Nephron progenitor cell (in vitro differentiated cells): ENCODE results near the gene IDUA.

Experiments
- DNase-seq: peaks from one replicate; pipeline ENCODE4 v3.0.0; 2021
- H3K27ac Mint-ChIP-seq: 2 replicates; pipeline ENCODE4 v1.8.0; 2021; ENCODE audit warnings: mild to moderate bottlenecking, moderate library complexity, mixed read lengths
- H3K27me3 Mint-ChIP-seq: 2 replicates; pipeline ENCODE4 v1.8.0; 2021; ENCODE audit warnings: mild to moderate bottlenecking, low read depth, mixed read lengths; ENCODE audit not compliant: poor library complexity
- H3K36me3 Mint-ChIP-seq: 2 replicates; pipeline ENCODE4 v1.8.0; 2021; ENCODE audit warnings: low read depth, mixed read lengths
- H3K4me1 Mint-ChIP-seq: 2 replicates; pipeline ENCODE4 v1.8.0; 2021; ENCODE audit warnings: mixed read lengths
- H3K4me3 Mint-ChIP-seq: 2 replicates; pipeline ENCODE4 v1.8.0; 2021; ENCODE audit warnings: mild to moderate bottlenecking, moderate library complexity, mixed read lengths
- H3K9me3 Mint-ChIP-seq: 2 replicates; pipeline ENCODE4 v1.8.0; 2021; ENCODE audit warnings: mild to moderate bottlenecking, moderate library complexity, mixed read lengths
- TF ChIP-seq, protein P1 (sequence below): fragments of 200-600 bp; sonication (generic); IDR thresholded peaks from 2 replicates; pipeline ENCODE4 v1.5.0; 2021; ENCODE audit warnings: antibody characterized with exemption

IDUA gene

DNA sequence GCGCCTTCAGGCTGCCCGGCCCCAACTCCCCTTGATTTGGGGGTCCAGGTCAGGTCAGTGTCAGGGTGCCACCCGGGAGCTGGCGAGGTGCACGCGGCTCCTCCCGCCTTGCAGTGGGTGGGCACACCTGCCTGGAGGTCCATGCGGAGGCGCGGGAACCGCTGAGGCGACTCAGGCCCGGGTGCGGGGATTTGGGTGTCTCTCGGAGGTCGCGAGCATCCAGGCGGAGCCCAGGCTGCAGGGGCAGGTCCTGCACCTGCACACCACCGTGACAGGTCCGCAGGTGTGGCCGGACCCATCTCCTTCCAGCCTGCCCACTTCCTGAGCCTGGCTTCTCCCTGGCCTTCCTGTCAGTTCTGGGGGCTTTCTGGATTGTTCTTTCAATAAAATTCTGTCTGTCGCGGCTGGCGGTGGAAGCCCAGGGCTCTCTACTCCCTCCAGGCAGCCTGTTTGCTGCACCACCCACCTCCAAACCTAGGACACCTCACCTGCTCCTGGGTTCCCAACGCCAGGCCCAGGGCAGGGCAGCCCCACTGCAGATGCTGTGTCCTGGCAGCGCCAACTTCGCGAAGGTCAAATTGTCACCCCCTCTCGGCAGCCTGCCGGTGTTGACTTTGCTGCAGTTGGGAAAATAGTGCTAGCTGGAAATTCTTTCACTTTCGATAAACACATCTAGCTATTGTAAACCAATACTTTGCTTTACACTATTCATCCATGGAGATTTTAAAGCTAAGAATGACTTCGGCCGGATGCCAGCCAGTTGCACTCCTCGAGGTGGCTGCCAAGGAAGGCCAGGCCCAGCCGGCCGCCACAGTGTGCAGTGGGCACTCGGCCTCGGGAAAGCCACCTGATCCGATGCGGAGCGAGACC, 60.5 kb downstream of the IDUA start:
- TF ChIP-seq, protein P1, sequence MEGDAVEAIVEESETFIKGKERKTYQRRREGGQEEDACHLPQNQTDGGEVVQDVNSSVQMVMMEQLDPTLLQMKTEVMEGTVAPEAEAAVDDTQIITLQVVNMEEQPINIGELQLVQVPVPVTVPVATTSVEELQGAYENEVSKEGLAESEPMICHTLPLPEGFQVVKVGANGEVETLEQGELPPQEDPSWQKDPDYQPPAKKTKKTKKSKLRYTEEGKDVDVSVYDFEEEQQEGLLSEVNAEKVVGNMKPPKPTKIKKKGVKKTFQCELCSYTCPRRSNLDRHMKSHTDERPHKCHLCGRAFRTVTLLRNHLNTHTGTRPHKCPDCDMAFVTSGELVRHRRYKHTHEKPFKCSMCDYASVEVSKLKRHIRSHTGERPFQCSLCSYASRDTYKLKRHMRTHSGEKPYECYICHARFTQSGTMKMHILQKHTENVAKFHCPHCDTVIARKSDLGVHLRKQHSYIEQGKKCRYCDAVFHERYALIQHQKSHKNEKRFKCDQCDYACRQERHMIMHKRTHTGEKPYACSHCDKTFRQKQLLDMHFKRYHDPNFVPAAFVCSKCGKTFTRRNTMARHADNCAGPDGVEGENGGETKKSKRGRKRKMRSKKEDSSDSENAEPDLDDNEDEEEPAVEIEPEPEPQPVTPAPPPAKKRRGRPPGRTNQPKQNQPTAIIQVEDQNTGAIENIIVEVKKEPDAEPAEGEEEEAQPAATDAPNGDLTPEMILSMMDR = no peak
- Mint-ChIP-seq H3K36me3 (no peaks in the 10 kb centered on the region), H3K4me3 (no peak overlapping the region), H3K27me3 (peaks cover 76% of the 10 kb centered on the region), H3K27ac (no peak overlapping the region), H3K4me1 (peaks cover 39% of the 10 kb centered on the region), H3K9me3 (peaks cover 11% of the 10 kb centered on the region)
- no peak for DNase-seq

DNA sequence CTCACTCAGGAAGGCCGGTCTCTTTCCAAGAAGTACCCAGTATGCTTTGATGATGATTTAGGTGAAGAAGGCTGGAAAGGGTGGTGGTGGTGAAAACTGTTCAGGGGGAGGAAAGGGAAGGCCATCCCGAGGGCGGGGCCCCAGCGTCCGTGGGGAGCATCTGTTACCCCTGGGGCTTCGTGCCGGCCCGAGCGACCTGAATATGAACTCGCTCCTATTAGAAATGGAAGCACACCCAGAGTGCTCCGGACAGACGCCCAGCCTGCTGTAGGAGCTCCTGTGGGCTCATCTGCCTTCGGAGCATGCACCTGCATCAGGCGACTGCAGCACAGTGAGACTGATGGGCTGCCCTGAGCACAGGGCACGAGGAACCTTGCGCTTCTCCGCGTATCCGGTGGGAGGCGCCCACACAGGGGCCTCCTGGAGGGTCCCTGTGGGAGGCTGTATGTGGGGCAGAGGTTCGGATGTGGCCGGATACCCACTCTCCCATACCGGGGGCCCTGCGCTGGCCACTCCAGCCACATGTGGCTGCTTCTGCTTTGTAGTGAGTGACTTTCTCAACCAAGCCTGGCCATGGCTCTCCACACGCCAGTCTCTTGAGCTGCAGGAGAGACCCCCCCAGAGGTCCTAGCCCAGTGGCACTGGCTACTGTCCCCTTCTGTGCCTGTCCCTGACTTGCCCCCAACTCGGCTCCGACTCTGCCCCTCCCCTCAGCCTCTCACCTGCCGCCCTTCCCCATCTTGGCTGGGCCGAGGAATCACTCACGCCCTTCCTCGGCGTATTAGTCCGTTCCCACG, 61.3 kb downstream of the IDUA start:
- DNase-seq = no peak
- Mint-ChIP-seq H3K4me1 (peaks cover 34% of the 10 kb centered on the region), H3K4me3 (no peak overlapping the region), H3K36me3 (no peaks in the 10 kb centered on the region), H3K9me3 (peaks cover 11% of the 10 kb centered on the region), H3K27ac (no peak overlapping the region), H3K27me3 (peaks cover 84% of the 10 kb centered on the region)
- TF ChIP-seq, protein P1 = no peak

DNA sequence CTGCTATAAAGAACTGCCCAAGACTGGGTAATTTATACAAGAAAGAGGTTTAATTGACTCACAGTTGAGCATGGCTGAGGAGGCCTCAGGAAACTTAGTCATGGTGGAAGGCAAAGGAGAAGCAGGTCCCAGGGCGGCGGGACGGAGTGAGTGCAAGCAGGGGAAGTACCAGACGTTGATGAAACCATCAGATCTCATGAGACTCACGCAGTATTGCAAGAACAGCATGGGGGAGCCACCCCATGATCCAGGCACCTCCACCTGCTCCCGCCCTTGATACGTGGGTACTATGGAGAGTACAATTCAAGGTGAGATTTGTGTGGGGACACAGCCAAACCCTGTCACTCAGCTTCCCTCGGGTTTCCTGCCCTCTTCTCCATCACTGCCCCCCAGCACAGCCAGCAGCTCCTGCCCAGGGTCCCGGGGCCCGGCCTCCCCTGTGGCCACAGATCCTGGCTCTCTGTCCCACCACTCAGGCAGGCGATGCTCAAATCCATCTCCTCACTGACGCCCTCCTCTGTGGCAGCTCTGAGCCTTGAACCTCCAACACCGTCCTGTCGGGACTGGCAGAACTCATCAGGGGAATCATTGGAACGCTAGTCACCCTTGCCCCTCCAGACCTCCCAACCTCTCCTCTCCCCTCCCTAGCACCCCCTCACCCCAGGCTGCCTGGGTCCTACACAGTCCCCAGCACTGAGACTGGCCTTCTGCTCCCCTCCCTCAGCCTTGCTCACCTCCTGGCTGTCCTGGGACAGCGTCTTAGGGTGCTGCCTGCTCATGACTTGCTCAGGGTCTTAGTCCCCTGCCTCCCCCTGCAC, 62.1 kb downstream of the IDUA start:
- no peak for DNase-seq
- Mint-ChIP-seq H3K9me3 (peaks cover 11% of the 10 kb centered on the region), H3K27ac (no peak overlapping the region), H3K4me1 (peaks cover 26% of the 10 kb centered on the region), H3K36me3 (no peaks in the 10 kb centered on the region), H3K27me3 (peaks cover 92% of the 10 kb centered on the region), H3K4me3 (no peak overlapping the region)
- TF ChIP-seq, protein P1 = no peak

DNA sequence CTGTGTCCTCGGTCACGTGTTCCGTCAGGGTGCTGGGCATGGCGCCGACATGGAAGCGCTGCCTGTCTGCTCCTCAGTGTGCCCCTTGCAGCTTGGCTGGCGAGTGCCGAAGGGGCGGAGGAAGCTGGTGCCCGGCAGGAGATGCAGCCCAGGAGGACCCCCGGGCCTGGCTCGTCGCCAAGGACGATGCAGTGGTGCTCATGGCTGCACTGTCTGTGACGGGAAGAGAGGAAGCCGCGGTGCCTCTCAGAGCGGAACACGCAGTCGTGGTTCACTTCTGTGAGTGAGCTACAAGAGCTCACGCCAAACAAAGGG, 62.7 kb downstream of the IDUA start:
- Mint-ChIP-seq H3K27me3 (peaks cover 91% of the 10 kb centered on the region), H3K4me3 (no peak overlapping the region)
- TF ChIP-seq, protein P1 = no peak

DNA sequence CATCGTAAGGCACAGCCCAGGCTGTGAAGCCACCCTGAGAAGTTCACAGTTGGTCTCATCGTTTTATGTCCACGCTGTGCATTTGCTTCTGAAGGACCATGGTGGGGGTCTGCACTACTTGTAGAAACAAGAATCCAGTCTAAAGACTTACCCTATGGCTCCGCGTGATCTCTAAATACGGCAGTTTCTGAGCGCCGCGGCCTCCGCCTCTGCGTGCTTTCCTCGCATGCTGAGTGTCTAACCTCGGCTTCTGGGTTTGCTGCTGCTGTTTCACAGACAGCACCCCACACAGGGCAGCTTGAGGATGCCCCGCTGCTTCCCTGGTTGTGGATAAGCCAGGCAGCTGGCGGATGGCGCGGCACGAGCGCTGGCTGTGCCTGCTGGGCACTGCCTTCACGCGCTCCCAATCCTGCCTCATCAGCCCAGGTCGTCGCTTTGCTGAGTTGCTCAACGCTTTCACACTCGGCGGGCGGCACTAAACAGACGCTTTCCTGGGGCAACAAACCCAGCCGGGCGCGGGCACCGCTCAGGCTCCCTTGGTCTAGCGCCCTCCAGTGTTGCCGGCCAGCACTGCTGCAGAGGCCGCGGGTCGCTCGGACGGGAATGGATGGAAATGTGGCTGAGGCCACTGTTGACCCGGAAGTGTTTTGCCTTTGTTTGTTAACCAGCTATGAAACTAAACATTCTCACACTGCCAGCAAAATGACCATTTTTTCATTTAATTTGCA, 63.8 kb downstream of the IDUA start:
- no peak overlapping the region for H3K4me3 Mint-ChIP-seq
- H3K27ac Mint-ChIP-seq = no peak overlapping the region
- H3K36me3 Mint-ChIP-seq = no peaks in the 10 kb centered on the region
- H3K9me3 Mint-ChIP-seq = peaks cover 11% of the 10 kb centered on the region
- peaks cover 11% of the 10 kb centered on the region for H3K4me1 Mint-ChIP-seq
- H3K27me3 Mint-ChIP-seq = peaks cover 91% of the 10 kb centered on the region
- DNase-seq = peak; percentile 55
- TF ChIP-seq, protein P1 = peak; percentile 43

More for the DNA sequence above, 62.7 kb downstream of the IDUA start:
- no peak for DNase-seq
- H3K4me1 Mint-ChIP-seq = peaks cover 21% of the 10 kb centered on the region
- H3K36me3 Mint-ChIP-seq = no peaks in the 10 kb centered on the region
- no peak overlapping the region for H3K27ac Mint-ChIP-seq
- H3K9me3 Mint-ChIP-seq = peaks cover 11% of the 10 kb centered on the region
